Neuronal stem cell (in vitro differentiated cells): ENCODE measurements around the gene KLK2.

Experiments
- DNase-seq: peaks from one replicate; pipeline ENCODE4 v3.0.0-alpha.2; 2013; ENCODE audit warnings: low spot score
- H2AFZ ChIP-seq: one replicate; pipeline ENCODE4 v1.6.1; 2013; ENCODE audit warnings: mild to moderate bottlenecking, low read length, inconsistent platforms
- H2AK5ac ChIP-seq: 2 replicates; pipeline ENCODE4 v1.6.1; 2013; ENCODE audit warnings: low read depth, mild to moderate bottlenecking, inconsistent platforms, low read length, moderate library complexity, mixed read lengths
- H2BK120ac ChIP-seq: 2 replicates; pipeline ENCODE4 v1.6.1; 2013; ENCODE audit warnings: low read depth, mild to moderate bottlenecking, inconsistent platforms, low read length, moderate library complexity, mixed read lengths
- H2BK12ac ChIP-seq: one replicate; pipeline ENCODE4 v1.6.1; 2013; ENCODE audit warnings: low read length, inconsistent platforms
- H2BK15ac ChIP-seq: 2 replicates; pipeline ENCODE4 v1.6.1; 2013; ENCODE audit warnings: mild to moderate bottlenecking, low read length, inconsistent platforms, mixed read lengths
- H2BK5ac ChIP-seq: one replicate; pipeline ENCODE4 v1.6.1; 2013; ENCODE audit warnings: inconsistent platforms, mild to moderate bottlenecking, low read length, moderate library complexity
- H3K14ac ChIP-seq: one replicate; pipeline ENCODE4 v1.6.1; 2013; ENCODE audit warnings: low read length, inconsistent platforms
- H3K18ac ChIP-seq: 2 replicates; pipeline ENCODE4 v1.6.1; 2013; ENCODE audit warnings: low read length, inconsistent platforms
- H3K23ac ChIP-seq: 2 replicates; pipeline ENCODE4 v1.6.1; 2013; ENCODE audit warnings: low read depth, mild to moderate bottlenecking, mixed read lengths, low read length, inconsistent platforms; ENCODE audit not compliant: poor library complexity
- H3K27ac ChIP-seq: replicated peaks from 3 replicates; pipeline ENCODE4 v1.5.1; 2013; ENCODE audit warnings: low read length, inconsistent platforms
- H3K27me3 ChIP-seq, 3 experiments: 2 replicates each; pipeline ENCODE4 v1.6.1; 2013; ENCODE audit warnings: low read length in 3 of 3, mild to moderate bottlenecking in 2 of 3, inconsistent platforms in 1 of 3, low read depth in 1 of 3, mixed read lengths in 1 of 3, moderate library complexity in 1 of 3; ENCODE audit not compliant: control insufficient read depth in 3 of 3, insufficient read depth in 3 of 3
- H3K36me3 ChIP-seq, 2 donors: replicated peaks in 1 of 2; 2 replicates each; pipeline ENCODE4 v1.6.1; 2013; ENCODE audit warnings: low read length in 2 of 2; ENCODE audit not compliant: control insufficient read depth in 2 of 2, insufficient read depth in 2 of 2
- H3K4ac ChIP-seq: 2 replicates; pipeline ENCODE4 v1.6.1; 2013; ENCODE audit warnings: inconsistent platforms, mild to moderate bottlenecking, low read length, moderate library complexity
- H3K4me1 ChIP-seq, 2 donors: 1 replicate in 1 of 2; 2 replicates in 1 of 2; pipeline ENCODE4 v1.6.1; 2013; ENCODE audit warnings: low read length in 2 of 2, low read depth in 1 of 2; ENCODE audit not compliant: control insufficient read depth in 2 of 2, insufficient read depth in 1 of 2
- H3K4me2 ChIP-seq: one replicate; pipeline ENCODE4 v1.6.1; 2013; ENCODE audit warnings: mild to moderate bottlenecking, low read length, inconsistent platforms; ENCODE audit not compliant: insufficient read depth, poor library complexity, severe bottlenecking
- H3K4me3 ChIP-seq, 2 donors: 2 replicates each; pipeline ENCODE4 v1.5.1; 2013; ENCODE audit warnings: low read length in 2 of 2, mild to moderate bottlenecking in 2 of 2, inconsistent platforms in 1 of 2, moderate library complexity in 1 of 2
- H3K79me1 ChIP-seq: one replicate; pipeline ENCODE4 v1.6.1; 2013; ENCODE audit warnings: low read depth, mild to moderate bottlenecking, inconsistent platforms, low read length, moderate library complexity
- H3K9ac ChIP-seq: one replicate; pipeline ENCODE4 v1.6.1; 2013; ENCODE audit warnings: mild to moderate bottlenecking, low read depth, low read length, inconsistent platforms; ENCODE audit not compliant: poor library complexity
- H3K9me3 ChIP-seq, 2 donors: replicated peaks in 1 of 2; 2 replicates each; pipeline versions ENCODE3 to v1.6.1; 2013; ENCODE audit warnings: low read length in 2 of 2, mild to moderate bottlenecking in 2 of 2, inconsistent platforms in 1 of 2, low read depth in 1 of 2, mixed read lengths in 1 of 2, moderate library complexity in 1 of 2; ENCODE audit not compliant: control insufficient read depth in 2 of 2, insufficient read depth in 1 of 2
- H4K8ac ChIP-seq: one replicate; pipeline ENCODE4 v1.6.1; 2013; ENCODE audit warnings: low read depth, mild to moderate bottlenecking, inconsistent platforms, low read length, moderate library complexity
- H4K91ac ChIP-seq: one replicate; pipeline ENCODE4 v1.6.1; 2013; ENCODE audit warnings: low read length, low read depth, mild to moderate bottlenecking, inconsistent platforms; ENCODE audit not compliant: poor library complexity
- WGBS, 2 donors: extraction: QIAGEN DNeasy Blood & Tissue Kit; methylation state at CpG; one replicate each; pipeline ENCODE4 v1.1.7; 2013; ENCODE audit warnings: missing lambda C conversion rate in 2 of 2, mixed read lengths in 1 of 2; ENCODE audit not compliant: insufficient read length in 2 of 2, insufficient replicate concordance in 1 of 2; ENCODE audit errors: extremely low coverage in 2 of 2; 5-methylcytosine and 5-hydroxymethylcytosine counted together

KLK2 gene

GRCh38 chr19:50916069-50916468 lies 42.8 kb downstream of the KLK2 start:
- H2AK5ac ChIP-seq, result no peak overlapping the region
- no peak overlapping the region for H2BK120ac ChIP-seq
- H3K27ac ChIP-seq, result no peak overlapping the region
- peak overlapping the region; percentile 28 for H3K18ac ChIP-seq
- no peaks in the 10 kb centered on the region for H3K79me1 ChIP-seq
- DNase-seq, result no peak
- no peak overlapping the region for H4K91ac ChIP-seq
- H3K4me3 ChIP-seq, result no peak overlapping the region
- H2AFZ ChIP-seq, result no peak overlapping the region
- no peak overlapping the region for H3K23ac ChIP-seq
- no peaks in the 10 kb centered on the region for H3K9me3 ChIP-seq
- H3K27me3 ChIP-seq, result peaks cover 9 to 27% (median 27%) of the 10 kb centered on the region in 3 experiments
- H2BK15ac ChIP-seq, result no peak overlapping the region
- WGBS, 2 donors, result no CpG with 5 or more reads among the region's 2 CpGs
- no peak overlapping the region for H2BK5ac ChIP-seq
- H3K4me2 ChIP-seq, result no peak overlapping the region
- H3K14ac ChIP-seq, result no peak overlapping the region
- no peak overlapping the region for H2BK12ac ChIP-seq
- H3K9ac ChIP-seq, result no peak overlapping the region
- H3K4ac ChIP-seq, result no peak overlapping the region
- H4K8ac ChIP-seq, result no peak overlapping the region
- H3K4me1 ChIP-seq, result no peaks in the 10 kb centered on the region
- no peaks in the 10 kb centered on the region for H3K36me3 ChIP-seq

- Histone ChIP-seq H3K9ac (no peak overlapping the region), H3K79me1 (no peaks in the 10 kb centered on the region), H3K4me1 (no peaks in the 10 kb centered on the region), H3K27ac (no peak overlapping the region), H3K4ac (no peak overlapping the region), H4K91ac (no peak overlapping the region), H2BK5ac (no peak overlapping the region), H2BK120ac (no peak overlapping the region), H2BK15ac (no peak overlapping the region), H3K36me3 (no peaks in the 10 kb centered on the region), H4K8ac (no peak overlapping the region), H3K14ac (no peak overlapping the region), H3K27me3 (peaks cover 0 to 12% (median 11%) of the 10 kb centered on the region in 3 experiments), H2BK12ac (no peak overlapping the region), H2AFZ (no peak overlapping the region), H2AK5ac (no peak overlapping the region), H3K18ac (no peak overlapping the region), H3K4me2 (no peak overlapping the region), H3K23ac (no peak overlapping the region), H3K9me3 (no peaks in the 10 kb centered on the region), H3K4me3 (no peak overlapping the region)
- peak; percentile 20 for DNase-seq
- no CpG with 5 or more reads among the region's 12 CpGs for WGBS, 2 donors
Measured at GRCh38 chr19:50921426-50922316, 48.4 kb downstream of the KLK2 start.

DNA sequence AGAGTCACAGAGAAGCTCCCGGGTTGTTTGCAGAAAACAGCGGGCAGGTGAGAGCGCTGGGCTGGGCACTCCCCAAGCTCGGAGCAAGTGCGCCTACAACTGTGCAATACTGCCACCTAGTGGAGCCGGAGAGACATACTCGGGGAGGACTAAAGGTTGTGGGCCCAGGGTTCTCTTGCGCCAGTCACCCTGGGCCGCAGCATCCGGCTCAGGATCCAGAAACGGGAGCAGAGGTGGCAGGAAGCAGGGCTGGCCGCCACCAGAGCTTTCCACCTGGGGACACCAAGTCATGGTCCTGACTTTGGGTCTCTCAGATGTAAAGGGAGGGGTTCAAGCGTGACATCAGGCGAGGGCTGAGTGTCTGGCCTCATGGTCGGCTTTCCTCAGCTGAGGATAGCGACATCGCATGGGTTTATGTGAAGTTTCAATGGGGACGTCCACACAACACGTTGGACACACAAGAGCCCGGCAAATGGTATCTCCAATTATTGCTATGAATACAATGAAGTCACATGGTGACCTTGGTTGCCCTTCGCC lies 49.1 kb downstream of the KLK2 start:
- no peak overlapping the region for H3K23ac ChIP-seq
- no peak overlapping the region for H2BK5ac ChIP-seq
- no peak overlapping the region for H3K14ac ChIP-seq
- H2AK5ac ChIP-seq, result peak overlapping the region; percentile 58
- H3K27ac ChIP-seq, result no peak overlapping the region
- no peak overlapping the region for H3K4me2 ChIP-seq
- H3K4ac ChIP-seq, result no peak overlapping the region
- H3K4me3 ChIP-seq, result no peak overlapping the region
- peak; percentile 87 for DNase-seq
- no peaks in the 10 kb centered on the region for H3K79me1 ChIP-seq
- H2AFZ ChIP-seq, result peak overlapping the region; percentile 80
- H3K9me3 ChIP-seq, result no peaks in the 10 kb centered on the region
- H3K9ac ChIP-seq, result no peak overlapping the region
- H3K4me1 ChIP-seq, result no peaks in the 10 kb centered on the region
- no peaks in the 10 kb centered on the region for H3K36me3 ChIP-seq
- H2BK120ac ChIP-seq, result no peak overlapping the region
- peak overlapping the region; percentile 38 for H4K91ac ChIP-seq
- no peak overlapping the region for H3K18ac ChIP-seq
- no CpG with 5 or more reads among the region's 21 CpGs for WGBS, 2 donors
- H2BK12ac ChIP-seq, result no peak overlapping the region
- H4K8ac ChIP-seq, result peak overlapping the region; percentile 84
- peaks cover 0 to 12% (median 11%) of the 10 kb centered on the region in 3 experiments for H3K27me3 ChIP-seq
- H2BK15ac ChIP-seq, result no peak overlapping the region

- Histone ChIP-seq H3K27ac (no peak overlapping the region), H3K4me1 (no peaks in the 10 kb centered on the region), H3K4ac (no peak overlapping the region), H4K8ac (no peak overlapping the region), H3K4me3 (no peak overlapping the region), H3K36me3 (no peaks in the 10 kb centered on the region), H2AK5ac (no peak overlapping the region), H3K27me3 (peaks cover 0 to 12% (median 11%) of the 10 kb centered on the region in 3 experiments), H2AFZ (no peak overlapping the region), H2BK12ac (no peak overlapping the region), H3K23ac (no peak overlapping the region), H3K18ac (no peak overlapping the region), H4K91ac (no peak overlapping the region), H3K14ac (no peak overlapping the region), H2BK5ac (no peak overlapping the region), H3K79me1 (no peaks in the 10 kb centered on the region), H2BK120ac (no peak overlapping the region), H3K9me3 (no peaks in the 10 kb centered on the region), H2BK15ac (no peak overlapping the region), H3K4me2 (no peak overlapping the region), H3K9ac (no peak overlapping the region)
- WGBS, 2 donors, result no CpG with 5 or more reads among the region's 6 CpGs
- DNase-seq, result no peak
Measured at GRCh38 chr19:50924586-50924985, 51.3 kb downstream of the KLK2 start.
